Transverse colon (tissue), 4 donors: ENCODE results near the gene PODNL1. TPM values are rescaled to one million over a fixed set of nuclear protein-coding genes. Genes with fewer than 3 reads are reported as not detected.

Source experiments
- DNase-seq: peaks from one replicate; pipeline ENCODE4 v3.0.0-alpha.2; 2019
- H3K27ac ChIP-seq, 4 donors: fragments of 200-600 bp; sonication (generic); 2 replicates each; pipeline ENCODE4 v1.5.1; 2016 to 2018; ENCODE audit warnings: inconsistent platforms in 4 of 4
- H3K27me3 ChIP-seq: fragments of 200-600 bp; sonication (generic); 2 replicates; pipeline ENCODE4 v1.5.1; 2017; ENCODE audit warnings: inconsistent platforms
- H3K36me3 ChIP-seq, 4 donors: fragments of 200-600 bp; sonication (generic); 2 replicates each; pipeline ENCODE4 v1.5.1; 2017 to 2019; ENCODE audit warnings: inconsistent platforms in 4 of 4
- H3K4me1 ChIP-seq, 4 donors: fragments of 200-600 bp; sonication (generic); 2 replicates each; pipeline ENCODE4 v1.5.1; 2017 to 2020; ENCODE audit warnings: inconsistent platforms in 4 of 4
- H3K4me3 ChIP-seq, 4 donors: fragments of 200-600 bp; sonication (generic); 1 replicate in 1 of 4; 2 replicates in 3 of 4; pipeline versions ENCODE4 v1.5.1 to v1.6.1; 2017 to 2019; ENCODE audit warnings: inconsistent platforms in 4 of 4
- H3K9me3 ChIP-seq, 2 donors: fragments of 200-600 bp; sonication (generic); 2 replicates each; pipeline ENCODE4 v1.5.1; 2017 to 2019; ENCODE audit warnings: inconsistent platforms in 2 of 2
- EP300 ChIP-seq: sonication (generic); formaldehyde crosslinking; IDR thresholded peaks from one replicate; pipeline ENCODE4 v1.6.1; 2017; ENCODE audit warnings: antibody characterized with exemption, low read depth
- POLR2A ChIP-seq: fragments of 450-650 bp; IDR thresholded peaks from one replicate; pipeline ENCODE4 v1.6.1; 2016; ENCODE audit warnings: antibody characterized with exemption, mild to moderate bottlenecking, moderate library complexity
- POLR2AphosphoS5 ChIP-seq, 3 donors: sonication (generic); formaldehyde crosslinking; IDR thresholded peaks; one replicate each; pipeline ENCODE4 v1.6.1; 2016; ENCODE audit warnings: antibody characterized with exemption in 3 of 3
- WGBS, 2 donors: methylation state at CpG; one replicate each; pipeline ENCODE4 v1.1.5; 2018; ENCODE audit warnings: low coverage in 1 of 2; 5-methylcytosine and 5-hydroxymethylcytosine counted together
- in situ Hi-C, 4 donors: fragments of 200-750 bp; cut with MboI; loops; one replicate each; pipeline versions ENCODE4 v1.15.0 to v1.15.1; 2017; ENCODE audit warnings: low sequenced_read_pairs in 3 of 4, low pct_ligation_motif_present in 1 of 4, low pct_unique_long_range_greater_than_20kb in 1 of 4
- intact Hi-C: fragments of 100-400 bp; cut with DNase I; formaldehyde crosslinking; loops from one replicate; pipeline ENCODE4 v1.15.1; 2023; ENCODE audit warnings: low total_unique reads
- total RNA-seq, 4 donors: library from RNA; depleted of rRNA; stranded (reverse); fragments of >200 nt; gene quantifications; one replicate each; pipeline ENCODE4 v1.1.0, GENCODE V29; 2016
- TF ChIP-seq, protein P1 (sequence below), 5 experiments: fragments of 200-600 bp in 3 of 5; fragments of 450-650 bp in 2 of 5; sonication (generic) in 3 of 5; IDR thresholded peaks; 1 replicate in 2 of 5; 2 replicates in 3 of 5; pipeline ENCODE4 v1.5.1; 2016 to 2017; ENCODE audit warnings: antibody characterized with exemption in 5 of 5, inconsistent platforms in 3 of 5, mild to moderate bottlenecking in 2 of 5, moderate library complexity in 1 of 5

PODNL1 gene
- total RNA-seq, 4 donors from 2014 or later, result 3.0 to 15.3 (median 3.2) TPM

DNA sequence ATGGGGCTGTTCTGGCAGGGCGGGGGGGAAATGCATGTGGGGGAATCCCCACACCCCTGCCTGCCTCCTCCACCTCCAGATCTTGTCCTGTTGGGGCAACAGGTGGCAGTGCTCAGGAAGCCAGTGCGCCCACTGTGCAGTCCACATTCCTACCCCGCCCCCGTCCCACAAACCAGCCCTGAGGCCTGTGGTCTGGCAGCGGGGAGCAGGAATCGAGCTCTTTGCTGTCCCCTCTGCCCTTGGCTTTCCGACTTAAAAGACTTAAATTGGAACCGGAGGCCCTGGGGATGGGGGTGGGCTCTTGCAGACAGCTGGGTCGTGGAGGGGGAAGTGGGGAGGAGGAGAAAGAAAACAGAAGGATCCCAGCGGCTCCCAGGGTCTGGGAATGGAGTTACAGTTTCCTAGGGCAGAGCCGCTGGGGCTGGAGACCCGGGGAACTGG lies 56.9 kb downstream of the PODNL1 start:
- in situ Hi-C loops (loop anchor here in 2 of 4 donors (10.0 to 25.0 kb wide), 2 partner anchors 174 to 181 kb away; partner anchors contain the start of genes MISP3 (in 1 of the 2) and PALM3 (in 1 of the 2)), intact Hi-C loops (loop anchor here (2.0 kb wide), 1 partner anchor 194 kb away; no protein-coding TSS in a partner anchor)
- H3K27ac ChIP-seq, result peak overlapping the region; percentile 72 to 85 (median 84)
- H3K27me3 ChIP-seq, result no peaks in the 10 kb centered on the region
- no peaks in the 10 kb centered on the region for H3K36me3 ChIP-seq
- H3K4me1 ChIP-seq, result peaks cover 14 to 49% (median 37%) of the 10 kb centered on the region in 4 donors
- TF ChIP-seq, protein P1, sequence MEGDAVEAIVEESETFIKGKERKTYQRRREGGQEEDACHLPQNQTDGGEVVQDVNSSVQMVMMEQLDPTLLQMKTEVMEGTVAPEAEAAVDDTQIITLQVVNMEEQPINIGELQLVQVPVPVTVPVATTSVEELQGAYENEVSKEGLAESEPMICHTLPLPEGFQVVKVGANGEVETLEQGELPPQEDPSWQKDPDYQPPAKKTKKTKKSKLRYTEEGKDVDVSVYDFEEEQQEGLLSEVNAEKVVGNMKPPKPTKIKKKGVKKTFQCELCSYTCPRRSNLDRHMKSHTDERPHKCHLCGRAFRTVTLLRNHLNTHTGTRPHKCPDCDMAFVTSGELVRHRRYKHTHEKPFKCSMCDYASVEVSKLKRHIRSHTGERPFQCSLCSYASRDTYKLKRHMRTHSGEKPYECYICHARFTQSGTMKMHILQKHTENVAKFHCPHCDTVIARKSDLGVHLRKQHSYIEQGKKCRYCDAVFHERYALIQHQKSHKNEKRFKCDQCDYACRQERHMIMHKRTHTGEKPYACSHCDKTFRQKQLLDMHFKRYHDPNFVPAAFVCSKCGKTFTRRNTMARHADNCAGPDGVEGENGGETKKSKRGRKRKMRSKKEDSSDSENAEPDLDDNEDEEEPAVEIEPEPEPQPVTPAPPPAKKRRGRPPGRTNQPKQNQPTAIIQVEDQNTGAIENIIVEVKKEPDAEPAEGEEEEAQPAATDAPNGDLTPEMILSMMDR (IDR thresholded peaks at IDR 0.05), result no peak
- TF ChIP-seq POLR2A, result no peak
- TF ChIP-seq EP300, result no peak
- no peak for TF ChIP-seq POLR2AphosphoS5 (IDR thresholded peaks at IDR 0.05)
- no peak overlapping the region for H3K4me3 ChIP-seq
- H3K9me3 ChIP-seq, result no peaks in the 10 kb centered on the region
- no peak for DNase-seq
- 45 to 50% methylated on average over 2 to 12 of the region's 12 CpGs for WGBS, 2 donors

Other genes starting within 250 kb of the PODNL1 start
- 100 to 1,000 TPM in 2 of 4 donors, 10 to 100 TPM in 2; 63.0 to 304 (median 99.2) TPM for gene MRI1, start 173.9 kb downstream of the PODNL1 start, total RNA-seq
- 100 to 1,000 TPM in 2 of 4 donors, 10 to 100 TPM in 2; 48.6 to 111 (median 94.2) TPM for gene C19orf53, start 164.0 kb downstream of the PODNL1 start, total RNA-seq
- gene ZSWIM4, start 143.0 kb downstream of the PODNL1 start, total RNA-seq, result 1 to 10 TPM; 2.3 to 5.1 (median 2.9) TPM
- gene NANOS3, start 61.3 kb downstream of the PODNL1 start, total RNA-seq, result not detected
- gene BRME1, start 32.3 kb downstream of the PODNL1 start, total RNA-seq, result 100 to 1,000 TPM in 1 of 4 donors, 1 to 10 TPM in 3; 5.2 to 102 (median 6.7) TPM
- gene CC2D1A, start 32.2 kb downstream of the PODNL1 start, total RNA-seq, result 100 to 1,000 TPM; 113 to 294 (median 177) TPM
- gene DCAF15, start 14.1 kb upstream of the PODNL1 start, total RNA-seq, result 10 to 100 TPM; 26.2 to 61.7 (median 35.8) TPM
- gene RFX1, start 67.9 kb upstream of the PODNL1 start, total RNA-seq, result 1 to 10 TPM; 3.7 to 9.0 (median 8.1) TPM
- not detected for gene RLN3, start 89.7 kb upstream of the PODNL1 start, total RNA-seq
- gene IL27RA, start 93.3 kb upstream of the PODNL1 start, total RNA-seq, result 1 to 10 TPM in 3 of 4 donors, under 1 TPM in 1; 0.37 to 2.1 (median 1.5) TPM
- gene PALM3, start 123.7 kb upstream of the PODNL1 start, total RNA-seq, result under 1 TPM in 2 of 4 donors, not detected in 2; 0.14 to 0.32 TPM
- gene MISP3, start 134.4 kb upstream of the PODNL1 start, total RNA-seq, result 100 to 1,000 TPM in 1 of 4 donors, 10 to 100 TPM in 3; 23.8 to 115 (median 35.8) TPM
- gene C19orf67, start 147.4 kb upstream of the PODNL1 start, total RNA-seq, result 1 to 10 TPM in 1 of 4 donors, under 1 TPM in 1, not detected in 2; 0.64 to 1.1 TPM
- gene SAMD1, start 152.3 kb upstream of the PODNL1 start, total RNA-seq, result 10 to 100 TPM in 3 of 4 donors, 1 to 10 TPM in 1; 7.6 to 37.5 (median 36.8) TPM
- gene PRKACA, start 179.3 kb upstream of the PODNL1 start, total RNA-seq, result 10 to 100 TPM; 16.7 to 74.8 (median 39.5) TPM
- 1 to 10 TPM in 3 of 4 donors, not detected in 1; 1.9 to 4.5 (median 4.4) TPM for gene ASF1B, start 198.2 kb upstream of the PODNL1 start, total RNA-seq